Esophagus muscularis mucosa (tissue), 4 donors: ENCODE results near the gene CIAO1. TPM values are rescaled to one million over a fixed set of nuclear protein-coding genes. Genes with fewer than 3 reads are reported as not detected.

Source experiments
- DNase-seq: peaks from one replicate; pipeline ENCODE4 v3.0.0-alpha.2; 2017; ENCODE audit errors: extremely low spot score
- H3K27ac ChIP-seq, 4 donors: fragments of 200-600 bp; sonication (generic); replicated peaks in 1 of 4; 1 replicate in 3 of 4; 2 replicates in 1 of 4; pipeline ENCODE4 v1.5.1; 2016 to 2019; ENCODE audit warnings: mild to moderate bottlenecking in 1 of 4
- H3K27me3 ChIP-seq, 4 donors: fragments of 200-600 bp; sonication (generic); one replicate each; pipeline versions ENCODE4 v1.5.1 to v1.6.0; 2016 to 2019
- H3K36me3 ChIP-seq, 4 donors: fragments of 200-600 bp; sonication (generic); one replicate each; pipeline ENCODE4 v1.5.1; 2016 to 2019
- H3K4me1 ChIP-seq, 4 donors: fragments of 200-600 bp; sonication (generic); one replicate each; pipeline ENCODE4 v1.5.1; 2016 to 2019
- H3K4me3 ChIP-seq, 4 donors: fragments of 200-600 bp; sonication (generic); 1 replicate in 2 of 4; 2 replicates in 2 of 4; pipeline ENCODE4 v1.5.1; 2016 to 2019; ENCODE audit warnings: mild to moderate bottlenecking in 4 of 4, moderate library complexity in 1 of 4
- H3K9me3 ChIP-seq, 4 donors: fragments of 200-600 bp; sonication (generic); 1 replicate in 3 of 4; 2 replicates in 1 of 4; pipeline ENCODE4 v1.5.1; 2016 to 2019
- EP300 ChIP-seq: sonication (generic); formaldehyde crosslinking; IDR thresholded peaks from one replicate; pipeline ENCODE4 v1.6.1; 2017; ENCODE audit warnings: antibody characterized with exemption
- POLR2A ChIP-seq: fragments of 450-650 bp; IDR thresholded peaks from one replicate; pipeline ENCODE4 v1.6.1; 2017; ENCODE audit warnings: antibody characterized with exemption, moderate library complexity, mild to moderate bottlenecking, low read depth
- POLR2AphosphoS5 ChIP-seq, 2 donors: sonication (generic); formaldehyde crosslinking; IDR thresholded peaks; one replicate each; pipeline ENCODE4 v1.6.1; 2017; ENCODE audit warnings: antibody characterized with exemption in 2 of 2
- WGBS: methylation state at CpG from one replicate; pipeline ENCODE4 v1.1.5; 2018; 5-methylcytosine and 5-hydroxymethylcytosine counted together
- intact Hi-C: fragments of 100-400 bp; cut with DNase I; formaldehyde crosslinking; loops from one replicate; pipeline ENCODE4 v1.15.1; 2023
- total RNA-seq, 4 donors: library from RNA; depleted of rRNA; stranded (reverse); fragments of >200 nt; gene quantifications; one replicate each; pipeline versions ENCODE4 v1.1.0 to v1.2.1, GENCODE V29; 2016
- TF ChIP-seq, protein P1 (sequence below), 3 experiments: fragments of 200-600 bp in 2 of 3; fragments of 450-650 bp in 1 of 3; sonication (generic) in 2 of 3; IDR thresholded peaks; one replicate each; pipeline ENCODE4 v1.5.1; 2017 to 2019; ENCODE audit warnings: antibody characterized with exemption in 3 of 3, mild to moderate bottlenecking in 2 of 3, moderate library complexity in 1 of 3

The CIAO1 gene
- total RNA-seq, 4 donors from 2014 or later = 76.4 to 101 (median 92.5) TPM

DNA sequence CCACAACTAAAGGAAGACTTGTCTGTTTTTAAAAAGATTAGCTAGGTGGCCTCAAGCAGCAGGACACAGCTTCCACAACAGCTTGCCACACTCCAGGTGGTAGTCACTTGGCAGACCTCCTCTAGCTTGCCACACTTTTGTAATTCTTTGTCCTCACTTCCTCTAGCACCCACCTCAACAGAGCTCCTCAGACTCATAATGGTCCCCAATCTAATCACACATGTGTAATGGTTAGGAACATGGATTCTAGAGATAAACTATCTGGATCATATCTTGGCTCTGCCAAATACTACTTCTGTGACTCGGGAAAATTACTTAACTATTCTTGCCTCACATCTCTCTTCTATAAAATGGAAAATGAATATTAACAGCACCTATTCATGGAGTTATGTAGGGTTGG is 35.8 kb downstream of the CIAO1 start:
- H3K27ac ChIP-seq = no peak overlapping the region
- WGBS = 58% methylated on average over 1 of the region's 1 CpG
- H3K36me3 ChIP-seq = peaks cover 65 to 75% (median 68%) of the 10 kb centered on the region in 4 donors
- intact Hi-C loops = no loop called here
- DNase-seq = no peak
- H3K4me3 ChIP-seq = no peak overlapping the region
- no peaks in the 10 kb centered on the region for H3K27me3 ChIP-seq
- H3K4me1 ChIP-seq = peaks cover 21 to 41% (median 33%) of the 10 kb centered on the region in 4 donors
- TF ChIP-seq, protein P1, sequence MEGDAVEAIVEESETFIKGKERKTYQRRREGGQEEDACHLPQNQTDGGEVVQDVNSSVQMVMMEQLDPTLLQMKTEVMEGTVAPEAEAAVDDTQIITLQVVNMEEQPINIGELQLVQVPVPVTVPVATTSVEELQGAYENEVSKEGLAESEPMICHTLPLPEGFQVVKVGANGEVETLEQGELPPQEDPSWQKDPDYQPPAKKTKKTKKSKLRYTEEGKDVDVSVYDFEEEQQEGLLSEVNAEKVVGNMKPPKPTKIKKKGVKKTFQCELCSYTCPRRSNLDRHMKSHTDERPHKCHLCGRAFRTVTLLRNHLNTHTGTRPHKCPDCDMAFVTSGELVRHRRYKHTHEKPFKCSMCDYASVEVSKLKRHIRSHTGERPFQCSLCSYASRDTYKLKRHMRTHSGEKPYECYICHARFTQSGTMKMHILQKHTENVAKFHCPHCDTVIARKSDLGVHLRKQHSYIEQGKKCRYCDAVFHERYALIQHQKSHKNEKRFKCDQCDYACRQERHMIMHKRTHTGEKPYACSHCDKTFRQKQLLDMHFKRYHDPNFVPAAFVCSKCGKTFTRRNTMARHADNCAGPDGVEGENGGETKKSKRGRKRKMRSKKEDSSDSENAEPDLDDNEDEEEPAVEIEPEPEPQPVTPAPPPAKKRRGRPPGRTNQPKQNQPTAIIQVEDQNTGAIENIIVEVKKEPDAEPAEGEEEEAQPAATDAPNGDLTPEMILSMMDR (IDR thresholded peaks at IDR 0.05) = no peak
- TF ChIP-seq EP300 = no peak
- no peak for TF ChIP-seq POLR2A
- TF ChIP-seq POLR2AphosphoS5 (IDR thresholded peaks at IDR 0.05) = no peak
- no peaks in the 10 kb centered on the region for H3K9me3 ChIP-seq

DNA sequence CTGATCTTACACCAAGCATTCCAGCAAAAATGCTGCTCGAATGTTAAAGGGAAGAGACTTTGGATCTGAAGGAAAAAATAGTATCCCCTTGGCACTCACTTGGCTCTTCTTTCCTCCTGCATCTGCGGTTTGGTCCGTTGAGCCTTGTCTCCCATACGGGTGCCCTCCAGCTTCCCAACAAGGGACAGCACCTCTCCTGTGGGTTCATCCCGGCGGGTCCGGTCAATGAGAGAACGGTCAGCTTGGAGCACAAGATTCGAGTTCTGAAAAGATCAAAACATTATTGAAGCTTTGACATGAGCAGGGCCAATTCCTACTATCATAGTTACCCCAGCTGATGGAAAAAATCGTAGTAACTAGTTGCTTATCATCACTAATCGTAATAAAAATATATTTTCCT is 38.6 kb downstream of the CIAO1 start:
- H3K4me3 ChIP-seq = peak overlapping the region; percentile 75 to 94 (median 84)
- peaks cover 38 to 48% (median 41%) of the 10 kb centered on the region in 4 donors for H3K36me3 ChIP-seq
- no peak for DNase-seq
- no peaks in the 10 kb centered on the region for H3K27me3 ChIP-seq
- H3K4me1 ChIP-seq = peaks cover 21 to 41% (median 33%) of the 10 kb centered on the region in 4 donors
- H3K9me3 ChIP-seq = no peaks in the 10 kb centered on the region
- 64% methylated on average over 11 of the region's 11 CpGs for WGBS
- H3K27ac ChIP-seq = peak overlapping the region; percentile 79 to 86 (median 82)
- TF ChIP-seq POLR2A (no peak), POLR2AphosphoS5 (IDR thresholded peaks at IDR 0.05) (no peak), EP300 (no peak)
- TF ChIP-seq, protein P1 (IDR thresholded peaks at IDR 0.05) = no peak
- intact Hi-C loops = loop anchor here (5.0 kb wide), 1 partner anchor 37 kb away; the partner anchor contains the start of genes CIAO1 and TMEM127

DNA sequence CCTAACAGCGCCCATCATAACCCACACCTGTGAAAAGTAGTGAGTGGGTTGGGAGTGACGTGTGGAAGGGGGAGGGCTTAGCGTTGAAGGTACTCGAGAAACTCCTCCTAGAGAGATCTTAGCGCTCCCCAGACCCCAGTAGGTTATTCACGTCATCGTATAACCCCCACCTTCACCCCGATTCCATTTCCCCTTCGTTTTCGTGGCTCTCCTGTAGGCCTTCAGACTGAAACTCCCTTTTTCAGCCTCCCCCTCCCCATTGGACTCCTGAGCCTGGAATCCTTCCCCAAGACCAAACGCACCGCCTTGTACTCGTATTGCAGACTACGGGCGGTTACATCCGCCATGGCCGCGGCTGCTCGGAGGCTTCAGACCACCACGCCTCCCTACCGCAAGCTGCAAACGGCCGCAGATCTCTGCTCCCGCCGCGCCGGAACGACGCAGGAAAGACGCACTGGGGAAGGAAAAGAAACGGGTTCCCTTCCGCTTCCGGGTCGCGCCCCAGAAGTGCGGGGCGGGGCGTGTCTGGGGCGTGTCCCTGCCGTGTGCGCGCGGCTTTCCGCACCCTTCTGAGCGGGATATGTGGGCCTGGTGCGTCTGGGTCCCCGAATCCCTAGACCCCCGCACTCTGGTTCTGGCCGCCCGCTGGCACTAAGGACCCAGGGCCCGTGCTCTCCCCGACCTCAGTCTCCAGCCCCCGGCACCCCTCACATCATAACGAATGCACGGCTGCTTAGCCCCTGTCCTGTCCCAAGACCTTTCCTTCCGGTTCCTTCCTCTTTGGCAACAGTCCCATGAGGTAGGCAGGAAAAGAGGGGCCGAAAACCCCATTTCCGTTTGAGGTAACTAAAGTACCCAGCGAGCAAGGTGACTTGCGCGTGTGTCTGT is 39.3 kb downstream of the CIAO1 start, which contains the start of gene SNRNP200:
SNRNP200 (minus strand) TSS at position 456 of the 888 bp plus-strand sequence; CDS start at position 347, 109 bp downstream.
- H3K9me3 ChIP-seq = no peaks in the 10 kb centered on the region
- H3K36me3 ChIP-seq = peaks cover 31 to 40% (median 33%) of the 10 kb centered on the region in 4 donors
- peak; percentile 96 for DNase-seq
- peaks cover 21 to 41% (median 33%) of the 10 kb centered on the region in 4 donors for H3K4me1 ChIP-seq
- peak within 1 kb of the TSS; percentile 75 to 94 (median 84) for H3K4me3 ChIP-seq
- peak within 1 kb of the TSS; percentile 79 to 86 (median 82) for H3K27ac ChIP-seq
- TF ChIP-seq, protein P1 (IDR thresholded peaks at IDR 0.05) = no peak
- TF ChIP-seq POLR2A = peak; percentile 84
- TF ChIP-seq EP300 = no peak
- TF ChIP-seq POLR2AphosphoS5 (IDR thresholded peaks at IDR 0.05) = peak; percentile 96 to 97
- no peaks in the 10 kb centered on the region for H3K27me3 ChIP-seq
- under 1% methylated on average over 29 of the region's 61 CpGs for WGBS
- intact Hi-C loops = loop anchor here (5.0 kb wide), 1 partner anchor 38 kb away; the partner anchor contains the start of genes CIAO1 and TMEM127

DNA sequence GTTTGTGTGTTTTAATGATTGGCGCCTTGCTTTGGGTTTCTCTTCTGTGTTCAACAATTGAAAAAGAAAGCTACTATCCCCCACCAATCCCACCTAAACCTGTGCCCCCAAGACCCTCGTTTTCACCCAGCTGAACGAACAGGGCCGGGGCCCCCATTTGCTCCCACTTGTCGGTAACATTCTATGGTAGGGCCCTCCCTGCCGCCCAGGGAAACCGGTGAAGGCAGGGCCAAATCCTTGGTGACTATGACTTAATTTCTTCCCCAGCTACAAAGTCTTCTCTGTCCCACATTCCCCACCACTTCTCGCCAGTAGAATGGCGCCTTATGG is 39.9 kb downstream of the CIAO1 start:
- intact Hi-C loops = loop anchor here (5.0 kb wide), 1 partner anchor 39 kb away; the partner anchor contains the start of genes CIAO1 and TMEM127
- Histone ChIP-seq H3K9me3 (no peaks in the 10 kb centered on the region), H3K36me3 (peaks cover 25 to 34% (median 27%) of the 10 kb centered on the region in 4 donors), H3K27me3 (no peaks in the 10 kb centered on the region), H3K4me1 (peaks cover 21 to 41% (median 33%) of the 10 kb centered on the region in 4 donors), H3K27ac (peak overlapping the region; percentile 79 to 86 (median 82)), H3K4me3 (peak overlapping the region; percentile 75 to 94 (median 84))
- 28% methylated on average over 7 of the region's 9 CpGs for WGBS
- no peak for DNase-seq
- TF ChIP-seq POLR2AphosphoS5 (IDR thresholded peaks at IDR 0.05) (no peak), POLR2A (no peak), EP300 (no peak)
- TF ChIP-seq, protein P1 (IDR thresholded peaks at IDR 0.05) = no peak
